SU-DHL-6 (cell line): ENCODE measurements around the gene GRID2.

Experiments
- H2AFZ ChIP-seq: fragments of 200-600 bp; sonication (generic); 2 replicates; pipeline ENCODE4 v1.6.1; 2014; ENCODE audit warnings: low read depth, mild to moderate bottlenecking, moderate library complexity, mixed read lengths, antibody characterized with exemption, low read length; ENCODE audit not compliant: severe bottlenecking
- H3F3A ChIP-seq: fragments of 200-600 bp; shearing (Covaris generic); 2 replicates; pipeline ENCODE4 v1.6.0; 2016; ENCODE audit warnings: antibody characterized with exemption, mild to moderate bottlenecking; ENCODE audit not compliant: insufficient read depth
- H3K27ac ChIP-seq: fragments of 200-600 bp; sonication (generic); 2 replicates; pipeline ENCODE4 v1.5.1; 2016; ENCODE audit warnings: low read depth, mild to moderate bottlenecking, low read length, moderate library complexity, mixed read lengths
- H3K27me3 ChIP-seq: fragments of 200-600 bp; sonication (generic), shearing (Covaris generic); 2 replicates; pipeline ENCODE4 v1.6.0; 2014; ENCODE audit warnings: mild to moderate bottlenecking, low read length
- H3K36me3 ChIP-seq: fragments of 200-600 bp; sonication (generic); 2 replicates; pipeline ENCODE4 v1.6.1; 2014; ENCODE audit warnings: mild to moderate bottlenecking, low read length, mixed read lengths
- H3K4me2 ChIP-seq: fragments of 300-600, 200-600 bp; shearing (Covaris generic), sonication (generic); 2 replicates; pipeline ENCODE4 v1.6.0; 2014; ENCODE audit warnings: low read length, low read depth, mild to moderate bottlenecking; ENCODE audit not compliant: poor library complexity, severe bottlenecking
- H3K4me3 ChIP-seq: fragments of 200-600 bp; sonication (generic); 2 replicates; pipeline ENCODE4 v1.5.1; 2014; ENCODE audit warnings: antibody characterized with exemption, low read length, mild to moderate bottlenecking, mixed read lengths; ENCODE audit not compliant: insufficient read depth, poor library complexity, severe bottlenecking
- H3K79me2 ChIP-seq: fragments of 200-600 bp; sonication (generic); 2 replicates; pipeline ENCODE4 v1.6.1; 2014; ENCODE audit warnings: mild to moderate bottlenecking, low read length, moderate library complexity; ENCODE audit not compliant: insufficient read depth
- H3K9ac ChIP-seq: fragments of 200-600 bp; sonication (generic); 2 replicates; pipeline ENCODE4 v1.7.0; 2014; ENCODE audit warnings: mild to moderate bottlenecking, low read length
- H3K9me2 ChIP-seq: fragments of 200-600 bp; sonication (generic); replicated peaks from 2 replicates; pipeline ENCODE4 v1.6.1; 2014; ENCODE audit warnings: low read length; ENCODE audit not compliant: insufficient read depth
- H3K9me3 ChIP-seq: fragments of 200-600 bp; sonication (generic); 2 replicates; pipeline ENCODE4 v1.6.1; 2014; ENCODE audit warnings: low read length, mixed read lengths; ENCODE audit not compliant: insufficient read depth
- H4K20me1 ChIP-seq: fragments of 200-600 bp; sonication (generic); 2 replicates; pipeline ENCODE4 v1.6.1; 2014; ENCODE audit warnings: low read depth, mild to moderate bottlenecking, antibody characterized with exemption, low read length, moderate library complexity, mixed read lengths
- CTCF ChIP-seq: fragments of 200-600 bp; sonication (generic); IDR thresholded peaks from one replicate; pipeline ENCODE4 v1.5.1; 2017; ENCODE audit warnings: antibody characterized with exemption, mild to moderate bottlenecking, low read length, moderate library complexity; ENCODE audit not compliant: insufficient read depth, poor library complexity, severe bottlenecking
- EZH2phosphoT487 ChIP-seq: fragments of 200-600 bp; sonication (generic), shearing (Covaris generic); conservative IDR thresholded peaks from 2 replicates; pipeline ENCODE4 v1.6.1; 2018; ENCODE audit warnings: mild to moderate bottlenecking, antibody characterized with exemption, low read length, moderate library complexity, mixed read lengths

The GRID2 gene

GRCh38 chr4:93031431-93032098, 727.8 kb downstream of the GRID2 start:
- Histone ChIP-seq H3F3A (no peaks in the 10 kb centered on the region), H3K9me2 (no peaks in the 10 kb centered on the region), H3K27ac (no peak overlapping the region), H3K27me3 (no peaks in the 10 kb centered on the region), H3K36me3 (no peaks in the 10 kb centered on the region), H3K79me2 (no peaks in the 10 kb centered on the region), H4K20me1 (no peaks in the 10 kb centered on the region), H3K9ac (no peak overlapping the region), H2AFZ (no peak overlapping the region), H3K9me3 (no peaks in the 10 kb centered on the region), H3K4me2 (no peak overlapping the region), H3K4me3 (no peak overlapping the region)
- TF ChIP-seq EZH2phosphoT487 (no peak), CTCF (no peak)

GRCh38 chr4:93042746-93043145, 739.0 kb downstream of the GRID2 start:
- Histone ChIP-seq H3F3A (no peaks in the 10 kb centered on the region), H3K27me3 (no peaks in the 10 kb centered on the region), H3K27ac (no peak overlapping the region), H3K4me3 (no peak overlapping the region), H3K36me3 (no peaks in the 10 kb centered on the region), H3K9ac (no peak overlapping the region), H3K9me3 (no peaks in the 10 kb centered on the region), H3K9me2 (no peaks in the 10 kb centered on the region), H4K20me1 (no peaks in the 10 kb centered on the region), H3K4me2 (no peak overlapping the region), H3K79me2 (no peaks in the 10 kb centered on the region), H2AFZ (no peak overlapping the region)
- TF ChIP-seq EZH2phosphoT487 = no peak

GRCh38 chr4:93053140-93053539, 749.4 kb downstream of the GRID2 start:
- Histone ChIP-seq H3K4me2 (no peak overlapping the region), H3K9me3 (no peaks in the 10 kb centered on the region), H3K9ac (no peak overlapping the region), H3K9me2 (no peaks in the 10 kb centered on the region), H3K79me2 (no peaks in the 10 kb centered on the region), H3F3A (no peaks in the 10 kb centered on the region), H3K4me3 (no peak overlapping the region), H4K20me1 (no peaks in the 10 kb centered on the region), H3K27me3 (no peaks in the 10 kb centered on the region), H3K36me3 (no peaks in the 10 kb centered on the region), H2AFZ (no peak overlapping the region), H3K27ac (no peak overlapping the region)
- TF ChIP-seq EZH2phosphoT487 = no peak
- TF ChIP-seq CTCF = no peak

- Histone ChIP-seq H3K79me2 (no peaks in the 10 kb centered on the region), H3K4me2 (no peak overlapping the region), H3K9ac (no peak overlapping the region), H3K4me3 (no peak overlapping the region), H3F3A (no peaks in the 10 kb centered on the region), H3K36me3 (no peaks in the 10 kb centered on the region), H3K9me2 (no peaks in the 10 kb centered on the region), H3K27me3 (no peaks in the 10 kb centered on the region), H3K27ac (no peak overlapping the region), H4K20me1 (no peaks in the 10 kb centered on the region), H3K9me3 (no peaks in the 10 kb centered on the region), H2AFZ (no peak overlapping the region)
- TF ChIP-seq CTCF (no peak), EZH2phosphoT487 (no peak)
Measured at GRCh38 chr4:93061826-93062225, 758.1 kb downstream of the GRID2 start.
